ENCODE measurements around the gene ANXA6.

The ANXA6 gene

DNA sequence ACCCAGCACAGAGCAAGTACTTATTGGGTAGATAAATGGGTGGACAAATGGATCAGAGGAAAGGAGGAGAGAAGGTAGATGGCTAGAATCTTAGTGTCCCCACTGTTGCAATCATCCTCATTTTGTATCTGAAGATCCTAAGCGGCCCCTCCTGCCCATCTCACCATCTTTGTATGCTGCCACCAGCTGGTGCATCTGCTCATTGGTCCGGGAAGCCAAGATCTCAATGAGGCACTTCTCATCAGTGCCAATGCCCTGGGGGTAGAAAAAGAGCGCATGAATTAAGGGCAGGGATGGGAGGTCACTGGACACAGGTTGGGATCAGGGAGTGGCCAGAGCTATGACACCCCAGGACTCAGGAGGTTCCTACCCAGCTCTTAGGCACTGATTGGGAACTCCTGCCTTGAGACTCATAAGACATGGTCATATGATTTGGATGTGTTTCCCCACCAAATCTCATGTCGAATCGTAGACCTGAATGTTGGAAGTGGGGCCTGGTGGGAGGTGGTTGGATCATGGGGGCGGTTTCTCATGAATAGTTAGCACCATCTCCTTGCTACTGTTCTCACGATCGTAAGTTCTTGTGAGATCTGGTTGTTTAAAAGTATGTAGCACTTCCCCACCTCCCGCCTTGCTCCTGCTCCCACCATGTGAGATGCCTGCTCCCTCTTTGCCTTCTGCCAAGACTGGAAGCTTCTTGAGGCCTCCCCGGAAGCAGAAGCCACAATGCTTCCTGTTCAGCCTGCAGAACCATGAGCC lies 20.3 kb downstream of the ANXA6 start:
- no peak for TF ChIP-seq Cebpa-rat (IDR thresholded peaks at IDR 0.05)
- Histone ChIP-seq H3K9ac (no peak overlapping the region), H3K27me3 (no peaks in the 10 kb centered on the region), H3K9me3 (no peaks in the 10 kb centered on the region), H3K4me3 (no peak overlapping the region), H4K20me1 (peaks cover 23% of the 10 kb centered on the region), H3K4me2 (no peak overlapping the region), H3K36me3 (peaks cover 90% of the 10 kb centered on the region), H3K4me1 (peaks cover 19% of the 10 kb centered on the region), H3K27ac (no peak overlapping the region)

DNA sequence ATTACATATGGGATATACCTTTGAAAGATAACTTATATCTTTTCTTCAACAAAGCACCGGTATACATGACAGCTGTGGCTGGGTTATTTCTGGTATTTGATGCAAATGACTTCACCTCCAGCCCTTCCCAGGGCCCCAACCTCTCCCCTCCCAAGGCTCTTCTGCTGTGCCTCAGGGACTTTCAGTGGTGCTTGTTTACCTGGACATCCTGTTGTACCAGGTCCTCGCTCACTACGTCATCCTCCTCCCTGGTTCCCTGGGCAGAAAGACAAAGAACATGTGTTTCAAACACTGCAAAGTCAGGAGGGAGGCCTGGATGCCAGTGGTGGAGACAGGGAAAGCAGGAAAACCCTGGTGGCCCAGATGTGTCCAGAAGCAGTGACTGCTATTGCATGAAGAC lies 23.4 kb downstream of the ANXA6 start:
- no peak overlapping the region for H3K4me2 ChIP-seq

DNA sequence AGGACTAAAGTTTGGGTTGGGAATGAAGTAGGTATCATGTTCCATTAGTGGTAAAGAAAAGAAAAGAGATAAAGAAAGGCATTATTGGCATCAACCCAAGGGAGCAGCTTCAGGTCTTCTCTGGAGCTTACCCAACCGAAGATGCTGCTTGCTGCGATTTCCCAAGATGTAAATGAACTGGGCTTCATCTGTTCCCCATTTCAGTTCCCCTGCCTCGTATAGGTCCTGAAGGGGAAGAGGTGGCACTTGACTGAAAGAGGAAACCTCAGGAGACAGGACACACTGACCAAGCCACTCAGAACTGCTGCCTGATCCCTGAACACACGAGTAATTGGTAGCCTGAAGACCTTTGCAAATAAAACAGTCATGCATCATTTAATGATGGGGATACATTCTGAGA lies 24.6 kb downstream of the ANXA6 start:
- no peak overlapping the region for H3K27ac ChIP-seq
- no peak overlapping the region for H3K4me2 ChIP-seq
- no peak overlapping the region for H3K4me3 ChIP-seq
- peaks cover 20% of the 10 kb centered on the region for H3K4me1 ChIP-seq
- no peak overlapping the region for H3K9ac ChIP-seq
- TF ChIP-seq Cebpa-rat (IDR thresholded peaks at IDR 0.05), result no peak
- H3K27me3 ChIP-seq, result no peaks in the 10 kb centered on the region
- H3K9me3 ChIP-seq, result no peaks in the 10 kb centered on the region
- H3K36me3 ChIP-seq, result peaks cover 97% of the 10 kb centered on the region
- H4K20me1 ChIP-seq, result no peaks in the 10 kb centered on the region

More for the DNA sequence above, 23.4 kb downstream of the ANXA6 start:
- H3K36me3 ChIP-seq, result peaks cover 99% of the 10 kb centered on the region
- no peak overlapping the region for H3K4me3 ChIP-seq
- H3K9me3 ChIP-seq, result no peaks in the 10 kb centered on the region
- no peaks in the 10 kb centered on the region for H4K20me1 ChIP-seq
- H3K27me3 ChIP-seq, result no peaks in the 10 kb centered on the region
- no peak overlapping the region for H3K27ac ChIP-seq
- H3K9ac ChIP-seq, result no peak overlapping the region
- peaks cover 20% of the 10 kb centered on the region for H3K4me1 ChIP-seq
- TF ChIP-seq Cebpa-rat (IDR thresholded peaks at IDR 0.05), result no peak

DNA sequence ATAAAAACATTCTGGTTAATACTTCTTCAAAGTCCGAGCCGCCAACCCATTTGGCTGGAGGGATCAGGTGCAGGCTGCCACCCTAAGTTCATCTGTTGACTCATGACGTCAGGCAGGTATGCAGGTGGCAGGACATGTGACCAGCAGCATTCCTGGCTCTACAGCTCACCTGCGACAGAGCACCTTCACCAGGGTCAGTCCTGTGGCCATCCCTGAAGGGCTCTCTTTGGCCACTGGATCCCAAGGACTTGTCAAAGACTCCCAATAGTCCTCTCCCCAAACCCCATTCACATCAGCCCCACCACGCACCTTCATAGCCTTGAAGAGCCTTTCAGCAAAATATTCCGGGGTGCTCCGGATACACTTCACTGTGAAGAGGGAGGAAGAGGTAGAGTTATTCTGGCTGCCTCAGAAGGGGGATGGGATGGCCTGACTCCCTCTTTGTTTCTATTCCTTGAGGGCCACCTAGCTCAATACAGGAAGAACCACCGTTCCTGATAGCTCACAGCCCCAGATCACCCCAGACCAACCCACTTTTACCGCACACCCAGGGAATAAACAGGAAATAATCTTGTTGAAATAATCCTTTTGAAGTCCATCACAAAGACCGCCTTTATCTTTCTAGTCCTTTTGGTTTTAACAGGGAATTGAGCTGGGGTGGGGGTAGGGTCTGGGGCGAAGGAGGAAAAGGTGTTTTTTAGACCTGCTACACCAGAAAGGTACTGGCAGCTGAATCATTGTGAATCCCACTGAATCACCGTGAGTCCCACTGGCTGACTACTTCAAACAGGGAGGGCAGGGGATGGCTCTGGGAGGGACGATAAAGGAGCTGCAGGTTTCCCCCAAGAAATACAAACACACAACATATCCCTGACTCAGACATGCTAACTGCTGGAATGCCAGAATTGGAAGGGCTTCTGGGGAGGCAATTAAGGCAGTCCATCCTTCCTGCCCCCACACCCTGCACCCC lies 26.4 kb downstream of the ANXA6 start:
- no peaks in the 10 kb centered on the region for H3K9me3 ChIP-seq
- H3K27me3 ChIP-seq, result no peaks in the 10 kb centered on the region
- H3K4me2 ChIP-seq, result peak overlapping the region; percentile 70
- TF ChIP-seq Cebpa-rat (IDR thresholded peaks at IDR 0.05), result no peak
- H3K4me1 ChIP-seq, result peaks cover 23% of the 10 kb centered on the region
- peaks cover 93% of the 10 kb centered on the region for H3K36me3 ChIP-seq
- H3K27ac ChIP-seq, result peak overlapping the region; percentile 21; the same call in 1 of the 2 replicates
- no peak overlapping the region for H3K4me3 ChIP-seq
- no peak overlapping the region for H3K9ac ChIP-seq
- no peaks in the 10 kb centered on the region for H4K20me1 ChIP-seq

DNA sequence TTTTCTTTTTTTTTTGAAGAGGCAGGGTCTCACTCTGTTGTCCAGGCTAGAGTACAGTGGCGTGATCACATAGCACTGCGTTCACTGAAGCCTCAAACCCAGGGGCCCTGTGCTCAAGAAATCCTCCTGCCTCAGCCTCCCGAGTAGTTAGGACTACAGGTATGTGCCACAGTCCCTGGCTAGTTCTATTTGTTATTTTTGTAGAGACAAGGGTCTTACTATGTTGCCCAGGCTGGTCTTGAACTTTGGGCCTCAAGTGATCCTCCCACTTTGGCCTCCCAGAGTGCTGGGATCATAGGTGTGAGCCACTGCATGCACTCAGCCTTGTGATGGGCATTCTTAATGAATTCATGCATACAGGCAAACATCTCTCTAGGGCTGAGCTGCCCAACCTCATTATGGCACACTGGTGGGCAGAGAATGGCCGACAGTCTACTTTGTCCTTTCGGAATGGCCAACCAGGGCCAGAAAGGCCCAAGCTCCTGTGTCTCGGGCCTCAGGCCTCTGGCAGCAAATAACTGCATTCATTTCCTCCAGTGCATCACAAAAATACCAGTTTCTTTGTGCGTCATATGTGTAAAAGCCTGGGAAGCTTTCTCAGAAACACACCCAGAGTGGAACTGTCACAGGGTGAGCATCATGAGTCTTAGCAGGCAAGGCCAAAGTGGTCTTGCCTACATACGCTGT lies 27.2 kb downstream of the ANXA6 start:
- Histone ChIP-seq H3K4me3 (no peak overlapping the region), H3K36me3 (peaks cover 90% of the 10 kb centered on the region), H3K9me3 (no peaks in the 10 kb centered on the region), H3K27ac (no peak overlapping the region), H4K20me1 (peaks cover 4% of the 10 kb centered on the region; the same call in 1 of the 2 replicates), H3K4me2 (no peak overlapping the region), H3K4me1 (peaks cover 31% of the 10 kb centered on the region), H3K9ac (no peak overlapping the region), H3K27me3 (no peaks in the 10 kb centered on the region)
- TF ChIP-seq Cebpa-rat (IDR thresholded peaks at IDR 0.05), result no peak

DNA sequence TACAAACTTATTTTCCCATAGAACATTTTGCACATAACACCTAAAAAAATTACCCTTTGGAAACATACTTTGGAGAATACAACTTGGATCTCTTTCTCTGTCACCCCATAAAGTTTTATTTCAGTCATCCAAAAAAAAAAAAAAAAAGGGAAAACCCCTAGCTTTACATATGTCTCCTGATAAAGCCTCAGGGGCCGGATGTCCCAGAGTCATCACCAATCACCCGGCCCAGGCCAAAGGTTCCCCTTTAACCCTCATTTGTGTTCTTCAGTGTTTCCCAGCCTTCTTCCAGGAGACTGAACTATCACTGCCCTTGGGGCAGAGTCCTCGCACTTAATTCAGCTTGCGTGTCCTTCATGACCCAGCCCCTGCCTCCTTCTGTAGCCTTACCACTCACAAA lies 28.8 kb downstream of the ANXA6 start:
- no peaks in the 10 kb centered on the region for H3K9me3 ChIP-seq
- no peak overlapping the region for H3K4me2 ChIP-seq
- no peak for TF ChIP-seq Cebpa-rat (IDR thresholded peaks at IDR 0.05)
- peaks cover 8% of the 10 kb centered on the region for H4K20me1 ChIP-seq
- H3K9ac ChIP-seq, result no peak overlapping the region
- H3K4me3 ChIP-seq, result no peak overlapping the region
- H3K27me3 ChIP-seq, result no peaks in the 10 kb centered on the region
- H3K4me1 ChIP-seq, result peaks cover 47% of the 10 kb centered on the region
- H3K36me3 ChIP-seq, result peaks cover 75% of the 10 kb centered on the region
- no peak overlapping the region for H3K27ac ChIP-seq

DNA sequence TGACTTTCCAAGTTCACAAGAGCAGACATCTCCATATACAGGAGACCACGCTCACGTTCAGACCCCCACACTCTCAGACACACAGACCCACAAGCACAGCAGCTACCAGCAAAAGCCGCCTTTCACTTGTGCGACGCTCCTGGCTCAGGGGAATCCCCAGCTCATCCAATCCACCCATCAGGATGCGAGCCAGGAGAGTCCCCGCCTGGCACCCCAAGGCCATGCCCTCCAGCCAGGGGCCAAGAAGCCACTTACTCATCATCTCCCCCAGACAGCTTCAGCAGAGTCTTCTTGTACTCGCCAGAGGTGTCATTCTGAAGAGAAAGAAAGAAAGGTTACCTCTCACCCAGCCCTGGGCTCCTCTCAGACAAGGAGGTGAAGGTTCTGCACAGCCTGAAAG lies 29.7 kb downstream of the ANXA6 start:
- H3K4me3 ChIP-seq, result no peak overlapping the region
- peaks cover 56% of the 10 kb centered on the region for H3K4me1 ChIP-seq
- peaks cover 72% of the 10 kb centered on the region for H3K36me3 ChIP-seq

DNA sequence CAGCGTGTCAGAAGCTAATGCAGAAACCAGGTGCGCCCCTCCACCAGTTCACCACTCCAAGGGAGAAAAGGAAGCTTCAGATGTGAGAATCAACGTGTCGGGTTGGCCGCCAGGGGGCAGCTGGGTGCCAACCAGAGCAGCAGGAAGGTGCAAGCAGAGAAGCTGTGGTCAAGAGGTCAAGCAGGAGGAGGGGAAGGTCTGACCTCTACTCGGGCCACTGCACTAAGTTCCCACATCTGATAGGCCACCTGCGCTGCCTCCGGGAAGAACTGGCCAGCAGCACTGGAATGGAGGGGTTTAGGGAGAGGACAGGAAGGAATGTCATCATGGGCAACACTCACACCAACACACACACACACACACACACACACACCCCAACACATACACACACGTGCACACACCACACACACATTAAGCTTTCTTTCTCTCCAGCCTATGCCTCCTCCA lies 31.4 kb downstream of the ANXA6 start:
- Histone ChIP-seq H3K36me3 (peaks cover 74% of the 10 kb centered on the region), H3K4me2 (peak overlapping the region; percentile 79), H3K4me1 (peaks cover 49% of the 10 kb centered on the region), H3K27me3 (no peaks in the 10 kb centered on the region), H3K9me3 (no peaks in the 10 kb centered on the region), H3K27ac (no peak overlapping the region), H3K9ac (no peak overlapping the region), H3K4me3 (no peak overlapping the region), H4K20me1 (peaks cover 14% of the 10 kb centered on the region)
- no peak for TF ChIP-seq Cebpa-rat (IDR thresholded peaks at IDR 0.05)

More for the DNA sequence above, 29.7 kb downstream of the ANXA6 start:
- no peak overlapping the region for H3K4me2 ChIP-seq
- no peaks in the 10 kb centered on the region for H3K27me3 ChIP-seq
- H3K9me3 ChIP-seq, result no peaks in the 10 kb centered on the region
- peaks cover 14% of the 10 kb centered on the region for H4K20me1 ChIP-seq
- no peak for TF ChIP-seq Cebpa-rat (IDR thresholded peaks at IDR 0.05)
- H3K9ac ChIP-seq, result no peak overlapping the region
- no peak overlapping the region for H3K27ac ChIP-seq

DNA sequence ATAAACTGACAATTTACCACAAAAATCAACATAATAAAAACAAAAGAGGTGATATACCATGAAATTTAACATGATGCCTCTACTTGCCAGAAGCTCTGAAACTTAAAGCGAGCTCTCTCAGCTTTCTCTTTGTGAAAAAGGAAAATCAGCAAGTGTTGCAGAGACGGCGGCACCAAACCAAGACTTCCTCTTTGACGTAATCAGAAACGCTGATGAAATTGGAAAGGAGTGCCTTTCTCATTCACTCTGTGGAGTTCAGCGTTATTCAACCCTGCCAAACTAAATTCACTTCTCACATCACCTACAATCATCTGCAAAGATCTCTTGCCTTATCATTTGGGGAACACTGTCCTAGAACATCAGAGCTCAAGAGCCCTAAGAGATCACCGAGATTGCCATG lies 32.2 kb downstream of the ANXA6 start:
- peaks cover 14% of the 10 kb centered on the region for H4K20me1 ChIP-seq
- H3K27ac ChIP-seq, result 0 out of 2 replicates have a peak overlapping the region, but pooled peaks have one; percentile 18
- H3K27me3 ChIP-seq, result no peaks in the 10 kb centered on the region
- H3K4me1 ChIP-seq, result peaks cover 41% of the 10 kb centered on the region
- peak overlapping the region; percentile 79 for H3K4me2 ChIP-seq
- no peak overlapping the region for H3K9ac ChIP-seq
- TF ChIP-seq Cebpa-rat (IDR thresholded peaks at IDR 0.05), result no peak
- H3K4me3 ChIP-seq, result no peak overlapping the region
- H3K9me3 ChIP-seq, result no peaks in the 10 kb centered on the region
- peaks cover 74% of the 10 kb centered on the region for H3K36me3 ChIP-seq

Measured in BLaER1 (cell line).